ENCODE results near the gene UBAC2.

UBAC2 gene

GRCh38 chr13:99162567-99163361 is 37.9 kb upstream of the UBAC2 start:
- no peaks in the 10 kb centered on the region for H3K9me3 ChIP-seq (ENCODE audit: control insufficient read depth, low read length)
- no peak overlapping the region for H3K4me3 ChIP-seq (ENCODE audit: extremely low read depth, insufficient read depth, low read length, poor library complexity, severe bottlenecking)
- H3K27ac ChIP-seq (ENCODE audit: low read depth, low read length, severe bottlenecking), result no peak overlapping the region
- H3K4me1 ChIP-seq (ENCODE audit: control insufficient read depth, insufficient read depth, low read length, poor library complexity, severe bottlenecking), result no peaks in the 10 kb centered on the region
- H3K36me3 ChIP-seq (ENCODE audit: control insufficient read depth, insufficient read depth, low read length), result no peaks in the 10 kb centered on the region
- WGBS, 2 experiments (ENCODE audit: insufficient coverage in 2 of 2), result 80 to 91% methylated on average over 9 to 10 of the region's 13 CpGs

GRCh38 chr13:99164226-99164625 is 36.4 kb upstream of the UBAC2 start:
- 93 to 94% methylated on average over 4 of the region's 5 CpGs for whole genome bisulfite sequencing, 2 experiments (ENCODE audit: insufficient coverage in 2 of 2)

GRCh38 chr13:99165753-99166587 is 34.7 kb upstream of the UBAC2 start:
- H3K4me3 ChIP-seq (ENCODE audit: extremely low read depth, insufficient read depth, low read length, poor library complexity, severe bottlenecking), result no peak overlapping the region
- H3K4me1 ChIP-seq (ENCODE audit: control insufficient read depth, insufficient read depth, low read length, poor library complexity, severe bottlenecking), result no peaks in the 10 kb centered on the region
- H3K36me3 ChIP-seq (ENCODE audit: control insufficient read depth, insufficient read depth, low read length), result no peaks in the 10 kb centered on the region
- no peaks in the 10 kb centered on the region for H3K9me3 ChIP-seq (ENCODE audit: control insufficient read depth, low read length)
- no peak overlapping the region for H3K27ac ChIP-seq (ENCODE audit: low read depth, low read length, severe bottlenecking)
- WGBS, 2 experiments (ENCODE audit: insufficient coverage in 2 of 2), result 93 to 97% methylated on average over 4 to 5 of the region's 5 CpGs

More at GRCh38 chr13:99164226-99164625, 36.4 kb upstream of the UBAC2 start:
- no peak overlapping the region for H3K4me3 ChIP-seq (ENCODE audit: extremely low read depth, insufficient read depth, low read length, poor library complexity, severe bottlenecking)
- H3K9me3 ChIP-seq (ENCODE audit: control insufficient read depth, low read length), result no peaks in the 10 kb centered on the region
- no peaks in the 10 kb centered on the region for H3K4me1 ChIP-seq (ENCODE audit: control insufficient read depth, insufficient read depth, low read length, poor library complexity, severe bottlenecking)
- H3K27ac ChIP-seq (ENCODE audit: low read depth, low read length, severe bottlenecking), result no peak overlapping the region
- H3K36me3 ChIP-seq (ENCODE audit: control insufficient read depth, insufficient read depth, low read length), result no peaks in the 10 kb centered on the region

GRCh38 chr13:99172951-99173350 is 27.7 kb upstream of the UBAC2 start:
- 90% methylated on average over 17 to 18 of the region's 18 CpGs for WGBS, 2 experiments (ENCODE audit: insufficient coverage in 2 of 2)
- Histone ChIP-seq H3K4me1 (ENCODE audit: control insufficient read depth, insufficient read depth, low read length, poor library complexity, severe bottlenecking) (no peaks in the 10 kb centered on the region), H3K9me3 (ENCODE audit: control insufficient read depth, low read length) (no peaks in the 10 kb centered on the region)

GRCh38 chr13:99173606-99174005 is 27.0 kb upstream of the UBAC2 start:
- H3K4me1 ChIP-seq (ENCODE audit: control insufficient read depth, insufficient read depth, low read length, poor library complexity, severe bottlenecking), result no peaks in the 10 kb centered on the region
- H3K36me3 ChIP-seq (ENCODE audit: control insufficient read depth, insufficient read depth, low read length), result no peaks in the 10 kb centered on the region
- H3K27ac ChIP-seq (ENCODE audit: low read depth, low read length, severe bottlenecking), result no peak overlapping the region
- 67 to 76% methylated on average over 2 to 3 of the region's 3 CpGs for whole genome bisulfite sequencing, 2 experiments (ENCODE audit: insufficient coverage in 2 of 2)
- H3K9me3 ChIP-seq (ENCODE audit: control insufficient read depth, low read length), result no peaks in the 10 kb centered on the region
- H3K4me3 ChIP-seq (ENCODE audit: extremely low read depth, insufficient read depth, low read length, poor library complexity, severe bottlenecking), result no peak overlapping the region

More at GRCh38 chr13:99172951-99173350, 27.7 kb upstream of the UBAC2 start:
- H3K27ac ChIP-seq (ENCODE audit: low read depth, low read length, severe bottlenecking), result no peak overlapping the region
- no peak overlapping the region for H3K4me3 ChIP-seq (ENCODE audit: extremely low read depth, insufficient read depth, low read length, poor library complexity, severe bottlenecking)
- no peaks in the 10 kb centered on the region for H3K36me3 ChIP-seq (ENCODE audit: control insufficient read depth, insufficient read depth, low read length)

GRCh38 chr13:99174533-99175100 is 26.0 kb upstream of the UBAC2 start:
- no peaks in the 10 kb centered on the region for H3K36me3 ChIP-seq (ENCODE audit: control insufficient read depth, insufficient read depth, low read length)
- H3K9me3 ChIP-seq (ENCODE audit: control insufficient read depth, low read length), result no peaks in the 10 kb centered on the region
- WGBS, 2 experiments (ENCODE audit: insufficient coverage in 2 of 2), result 80 to 83% methylated on average over 1 to 2 of the region's 2 CpGs
- H3K4me3 ChIP-seq (ENCODE audit: extremely low read depth, insufficient read depth, low read length, poor library complexity, severe bottlenecking), result no peak overlapping the region
- H3K27ac ChIP-seq (ENCODE audit: low read depth, low read length, severe bottlenecking), result no peak overlapping the region
- H3K4me1 ChIP-seq (ENCODE audit: control insufficient read depth, insufficient read depth, low read length, poor library complexity, severe bottlenecking), result no peaks in the 10 kb centered on the region

- 40 to 49% methylated on average over 16 to 21 of the region's 24 CpGs for WGBS, 2 experiments (ENCODE audit: insufficient coverage in 2 of 2)
- Histone ChIP-seq H3K4me1 (ENCODE audit: control insufficient read depth, insufficient read depth, low read length, poor library complexity, severe bottlenecking) (no peaks in the 10 kb centered on the region), H3K9me3 (ENCODE audit: control insufficient read depth, low read length) (no peaks in the 10 kb centered on the region), H3K36me3 (ENCODE audit: control insufficient read depth, insufficient read depth, low read length) (no peaks in the 10 kb centered on the region), H3K27ac (ENCODE audit: low read depth, low read length, severe bottlenecking) (no peak overlapping the region), H3K4me3 (ENCODE audit: extremely low read depth, insufficient read depth, low read length, poor library complexity, severe bottlenecking) (no peak overlapping the region)
Observed at GRCh38 chr13:99176309-99177276, 24.1 kb upstream of the UBAC2 start.

- no peaks in the 10 kb centered on the region for H3K36me3 ChIP-seq (ENCODE audit: control insufficient read depth, insufficient read depth, low read length)
- no peak overlapping the region for H3K4me3 ChIP-seq (ENCODE audit: extremely low read depth, insufficient read depth, low read length, poor library complexity, severe bottlenecking)
- H3K9me3 ChIP-seq (ENCODE audit: control insufficient read depth, low read length), result peaks cover 10% of the 10 kb centered on the region
- H3K4me1 ChIP-seq (ENCODE audit: control insufficient read depth, insufficient read depth, low read length, poor library complexity, severe bottlenecking), result no peaks in the 10 kb centered on the region
- no peak overlapping the region for H3K27ac ChIP-seq (ENCODE audit: low read depth, low read length, severe bottlenecking)
- 100% methylated on average over 1 of the region's 4 CpGs; no CpG with 5 or more reads in 1 of the 2 experiments for WGBS, 2 experiments (ENCODE audit: insufficient coverage in 2 of 2)
Observed at GRCh38 chr13:99178636-99179035, 22.0 kb upstream of the UBAC2 start.

GRCh38 chr13:99179460-99179859 is 21.2 kb upstream of the UBAC2 start:
- H3K4me1 ChIP-seq (ENCODE audit: control insufficient read depth, insufficient read depth, low read length, poor library complexity, severe bottlenecking), result no peaks in the 10 kb centered on the region
- H3K9me3 ChIP-seq (ENCODE audit: control insufficient read depth, low read length), result peaks cover 10% of the 10 kb centered on the region
- WGBS, 2 experiments (ENCODE audit: insufficient coverage in 2 of 2), result 84 to 87% methylated on average over 3 of the region's 3 CpGs
- no peaks in the 10 kb centered on the region for H3K36me3 ChIP-seq (ENCODE audit: control insufficient read depth, insufficient read depth, low read length)
- no peak overlapping the region for H3K27ac ChIP-seq (ENCODE audit: low read depth, low read length, severe bottlenecking)
- H3K4me3 ChIP-seq (ENCODE audit: extremely low read depth, insufficient read depth, low read length, poor library complexity, severe bottlenecking), result no peak overlapping the region

- no peak overlapping the region for H3K27ac ChIP-seq (ENCODE audit: low read depth, low read length, severe bottlenecking)
- 85 to 100% methylated on average over 1 of the region's 1 CpG for WGBS, 2 experiments (ENCODE audit: insufficient coverage in 2 of 2)
- peaks cover 10% of the 10 kb centered on the region for H3K9me3 ChIP-seq (ENCODE audit: control insufficient read depth, low read length)
- no peaks in the 10 kb centered on the region for H3K4me1 ChIP-seq (ENCODE audit: control insufficient read depth, insufficient read depth, low read length, poor library complexity, severe bottlenecking)
- H3K4me3 ChIP-seq (ENCODE audit: extremely low read depth, insufficient read depth, low read length, poor library complexity, severe bottlenecking), result no peak overlapping the region
- H3K36me3 ChIP-seq (ENCODE audit: control insufficient read depth, insufficient read depth, low read length), result no peaks in the 10 kb centered on the region
Observed at GRCh38 chr13:99182439-99182838, 18.2 kb upstream of the UBAC2 start.

Measured in mesodermal cell (in vitro differentiated cells).